ENCODE measurements around the gene DPP10.
"Not testable (repeated sequence)": the region's sequence is repeated elsewhere in the genome, so short reads cannot be mapped to it uniquely, and the experiment has no call there.

The DPP10 gene

DNA sequence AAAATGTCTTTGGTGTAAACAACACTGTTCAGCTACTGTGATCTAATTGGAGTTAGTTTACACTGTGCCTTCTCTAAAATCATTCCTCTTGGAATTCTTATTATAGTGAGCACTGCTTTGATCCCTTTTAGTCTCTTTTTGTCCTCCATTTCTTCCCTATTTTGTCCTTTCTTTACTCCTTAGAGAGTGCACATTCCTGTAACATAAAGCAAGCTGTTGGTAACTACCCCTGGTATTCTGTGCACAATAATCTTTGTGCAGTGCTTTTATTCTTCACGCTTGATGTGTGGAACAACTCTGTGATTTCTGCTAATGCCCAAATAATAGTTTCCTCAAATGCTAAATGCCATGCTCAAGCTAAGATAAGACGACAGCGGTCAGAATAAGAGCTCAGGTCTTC, 401.5 kb downstream of the DPP10 start:
- no peak for DNase-seq

DNA sequence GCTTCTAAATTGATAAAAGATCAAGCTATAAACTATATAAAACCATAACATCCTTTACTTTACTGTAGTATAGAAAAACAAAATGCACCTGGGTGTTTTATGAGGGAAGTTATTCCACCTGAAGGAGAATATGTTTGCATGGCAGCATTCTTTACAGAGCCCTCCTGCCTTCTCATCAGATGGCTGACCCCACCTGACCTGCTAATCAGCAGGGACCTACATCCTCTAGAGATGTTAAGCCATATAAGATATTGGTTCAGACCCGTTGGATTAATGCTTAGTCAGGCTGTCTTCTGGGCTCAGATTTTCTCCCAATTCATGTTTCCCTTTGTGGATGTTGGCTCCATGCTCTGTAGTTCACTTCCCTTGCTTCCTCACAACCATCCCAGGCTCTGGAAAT, 414.8 kb downstream of the DPP10 start:
- no peak for DNase-seq

DNA sequence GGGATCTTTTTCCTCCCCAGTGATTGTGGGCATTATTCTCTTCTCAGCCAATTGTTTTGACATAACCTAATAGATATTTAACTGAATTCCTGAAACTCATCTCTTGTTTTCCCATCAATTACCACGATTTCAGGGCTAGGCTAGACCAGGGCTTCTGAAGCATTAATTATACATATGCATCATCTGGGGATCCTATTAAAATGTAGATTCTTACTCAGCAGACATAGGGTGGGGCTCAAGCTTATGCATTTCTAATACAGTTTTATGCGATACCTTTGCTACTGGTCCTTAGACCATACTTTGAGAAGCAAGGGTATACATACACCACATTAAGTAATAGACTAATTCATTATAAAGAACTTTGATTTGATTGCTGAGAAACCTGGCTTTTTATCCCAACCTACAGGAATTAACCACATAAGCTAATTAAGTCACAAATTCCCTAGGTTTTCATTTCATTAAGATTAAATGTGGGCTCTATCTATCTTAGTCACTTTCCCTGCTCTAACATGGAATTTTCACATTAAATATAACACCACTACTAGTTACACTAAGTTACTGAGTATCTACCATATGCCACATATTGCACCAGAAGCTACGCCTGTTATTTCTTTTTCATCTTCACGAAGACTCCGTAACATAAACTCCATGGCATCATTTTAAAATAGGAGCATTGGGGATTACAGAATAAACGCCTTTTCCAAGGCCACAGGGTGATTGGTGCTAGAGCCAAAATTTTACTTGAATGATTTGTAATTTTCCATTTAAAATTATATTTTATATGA, 417.5 kb downstream of the DPP10 start:
- DNase-seq, result no peak

DNA sequence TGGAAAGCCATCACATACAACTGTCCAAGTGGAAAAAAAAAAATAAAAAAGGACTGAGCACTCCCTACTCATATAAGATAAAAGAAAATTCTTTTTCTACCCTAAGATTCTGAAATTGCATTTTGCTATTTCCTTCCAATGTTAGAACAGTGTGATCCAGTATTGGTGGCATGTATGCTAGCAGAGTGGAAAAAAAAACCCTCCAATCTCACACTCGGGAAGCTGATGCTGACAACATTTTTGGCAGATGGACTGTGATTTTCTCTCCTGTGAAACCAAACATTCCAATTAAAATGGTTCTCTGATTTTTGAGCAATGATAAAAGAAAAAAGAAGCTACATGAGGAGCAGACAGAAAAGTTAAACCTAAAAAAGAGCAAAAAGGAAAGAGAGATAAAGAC, 419.8 kb downstream of the DPP10 start:
- DNase-seq, result no peak

DNA sequence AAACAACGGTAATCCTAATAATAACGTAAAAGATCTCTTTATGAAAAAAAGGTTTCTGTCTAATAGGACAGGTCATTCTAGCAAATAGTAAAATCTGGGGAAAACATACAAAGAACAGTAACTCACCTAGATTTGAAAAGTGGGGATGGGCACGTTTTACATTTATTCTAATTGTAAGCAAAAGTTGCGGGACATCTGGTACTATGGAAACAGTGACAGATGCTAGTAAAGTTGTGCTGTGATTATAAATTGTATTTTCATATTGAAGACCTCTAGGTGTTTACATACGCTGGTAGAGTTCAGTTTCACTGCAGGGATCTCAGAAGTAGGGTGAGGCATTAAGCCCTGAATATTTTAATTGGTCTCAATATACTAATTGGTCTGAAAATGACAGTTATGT, 422.5 kb downstream of the DPP10 start:
- no peak for DNase-seq

DNA sequence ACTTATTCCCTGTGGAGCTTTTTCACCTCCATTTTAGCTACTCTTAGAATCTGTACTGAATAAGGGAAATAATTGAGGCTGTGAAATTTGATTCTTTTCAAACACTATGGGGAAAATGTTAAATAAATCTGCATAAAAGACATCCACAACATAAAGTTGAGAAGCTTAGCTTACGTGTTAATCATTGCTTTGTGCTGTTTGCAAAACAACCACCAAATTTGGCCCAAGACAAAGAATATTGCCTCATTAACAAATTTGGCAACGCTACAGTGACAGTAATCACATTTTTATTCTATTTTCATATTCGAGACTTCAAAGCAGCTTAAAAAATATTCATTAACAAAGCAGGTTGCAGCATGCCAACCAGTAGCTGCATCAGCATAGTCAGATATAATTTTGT, 437.6 kb downstream of the DPP10 start:
- DNase-seq, result no peak

DNA sequence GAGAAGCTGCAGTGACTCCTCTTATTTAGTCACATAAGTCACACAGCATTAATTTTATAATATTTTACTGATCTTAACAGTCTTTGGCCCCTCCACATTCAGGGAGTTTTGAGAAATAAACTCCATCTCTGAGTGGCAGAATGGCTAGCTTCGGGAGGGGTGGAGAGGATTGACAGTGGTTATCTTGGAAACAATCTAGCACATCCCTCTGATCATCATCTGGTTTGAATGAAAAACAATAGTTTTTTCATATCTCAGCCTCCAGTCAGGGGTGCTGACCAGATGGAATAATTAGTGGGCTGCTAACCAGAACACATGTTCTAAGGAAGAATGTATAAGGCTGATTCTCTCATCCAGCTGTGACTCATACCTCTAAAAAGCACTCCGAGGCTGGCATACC, 477.5 kb downstream of the DPP10 start:
- no peak for DNase-seq

DNA sequence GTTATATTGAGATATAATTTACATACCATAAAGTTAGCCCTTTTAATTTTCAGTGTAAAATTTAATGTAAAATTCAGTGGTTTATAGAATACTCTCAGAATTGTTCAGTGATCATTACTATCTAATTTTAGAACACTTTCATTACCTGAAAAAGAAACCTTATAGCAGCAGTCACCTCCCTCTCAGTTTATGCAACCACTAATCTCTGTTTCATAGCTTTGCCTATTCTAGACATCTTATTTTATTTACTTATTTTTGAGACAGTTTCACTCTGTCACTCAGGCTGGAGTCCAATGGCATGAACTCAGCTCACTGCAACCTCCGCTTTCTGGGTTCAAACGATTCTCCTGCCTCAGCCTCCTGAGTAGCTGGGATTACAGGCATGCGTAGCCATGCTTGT, 479.6 kb downstream of the DPP10 start:
- no peak for DNase-seq

DNA sequence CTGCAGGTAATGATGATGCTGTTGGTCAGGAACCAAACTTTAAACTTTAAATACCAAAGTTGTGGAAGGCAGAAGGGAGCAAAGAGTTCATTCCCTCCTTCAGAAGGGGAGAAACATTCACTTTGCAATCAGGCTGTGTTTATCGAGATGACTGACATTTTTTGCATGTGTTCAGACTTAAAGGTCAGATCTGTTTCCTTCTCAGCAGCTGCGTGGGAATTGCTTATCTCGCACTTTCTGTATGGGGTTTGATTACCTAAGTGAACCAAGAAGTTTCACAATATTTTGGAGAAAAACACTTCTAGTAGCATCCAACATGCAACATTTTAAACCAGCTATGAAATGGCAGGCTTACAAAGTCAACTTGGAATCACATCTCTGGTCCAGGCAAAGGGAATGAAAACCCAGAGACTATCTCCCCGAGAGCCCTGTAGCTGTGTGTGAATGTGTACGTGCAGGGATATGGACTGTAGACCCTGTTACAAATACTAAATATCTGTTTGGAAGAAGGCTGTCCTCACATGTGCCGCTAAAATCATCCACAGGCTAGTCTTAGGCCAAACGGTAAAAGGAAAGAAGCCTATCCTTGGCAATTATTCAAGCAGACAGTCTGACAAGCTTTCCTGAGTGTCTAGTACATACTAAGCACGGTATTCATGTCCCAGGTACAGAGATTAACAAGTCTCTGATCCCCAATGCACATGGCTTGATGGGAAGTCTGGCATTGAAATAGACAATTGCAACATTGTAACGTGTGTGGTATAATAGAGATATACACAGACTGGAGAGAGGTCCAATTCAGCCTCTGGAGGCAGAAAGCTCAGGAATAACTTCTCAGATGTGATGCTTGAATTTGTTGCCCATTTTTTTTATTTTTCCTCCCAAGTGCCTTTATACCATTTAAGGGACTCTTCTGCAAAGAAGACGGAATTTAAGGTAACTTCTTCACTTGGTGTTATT, 483.1 kb downstream of the DPP10 start:
- no peak for DNase-seq

DNA sequence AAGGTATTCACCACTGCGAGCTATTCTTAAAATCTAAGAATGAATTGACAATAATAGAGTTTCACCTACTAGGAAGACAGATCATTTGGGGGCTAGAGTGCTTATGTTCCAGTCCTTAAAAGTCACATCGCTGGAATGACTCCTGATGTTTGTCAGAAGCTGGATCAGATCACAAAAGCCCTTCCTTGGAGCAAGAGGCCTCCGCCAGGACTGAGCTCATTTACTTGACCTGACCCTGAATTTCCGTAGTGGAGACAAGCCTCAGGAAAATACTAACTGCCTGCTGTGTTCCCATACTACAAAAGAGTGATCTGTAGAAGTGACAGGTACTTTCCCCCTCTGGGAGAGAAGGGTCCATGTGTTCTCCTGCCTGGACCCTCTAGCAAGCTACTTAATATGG, 483.9 kb downstream of the DPP10 start:
- DNase-seq, result no peak

DNA sequence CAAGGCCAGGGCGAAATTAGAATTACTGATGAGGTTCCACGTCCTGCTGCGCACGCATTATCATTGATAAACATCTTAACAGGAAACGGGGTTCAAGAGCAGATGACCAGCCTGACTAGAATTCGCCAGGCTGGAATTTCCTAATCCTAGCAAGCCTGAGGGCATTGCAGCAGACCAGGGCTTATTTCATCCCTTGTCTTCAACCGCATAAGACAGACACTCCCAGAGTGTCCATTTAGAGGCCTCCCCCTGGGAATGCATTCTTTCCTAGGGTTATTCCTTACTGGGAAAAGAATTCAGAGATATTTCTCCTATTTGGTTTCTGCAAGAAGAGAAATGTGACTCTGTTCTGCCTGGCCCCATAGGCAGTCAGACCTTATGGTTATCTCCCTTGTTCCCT, 486.8 kb downstream of the DPP10 start:
- DNase-seq, result no peak

DNA sequence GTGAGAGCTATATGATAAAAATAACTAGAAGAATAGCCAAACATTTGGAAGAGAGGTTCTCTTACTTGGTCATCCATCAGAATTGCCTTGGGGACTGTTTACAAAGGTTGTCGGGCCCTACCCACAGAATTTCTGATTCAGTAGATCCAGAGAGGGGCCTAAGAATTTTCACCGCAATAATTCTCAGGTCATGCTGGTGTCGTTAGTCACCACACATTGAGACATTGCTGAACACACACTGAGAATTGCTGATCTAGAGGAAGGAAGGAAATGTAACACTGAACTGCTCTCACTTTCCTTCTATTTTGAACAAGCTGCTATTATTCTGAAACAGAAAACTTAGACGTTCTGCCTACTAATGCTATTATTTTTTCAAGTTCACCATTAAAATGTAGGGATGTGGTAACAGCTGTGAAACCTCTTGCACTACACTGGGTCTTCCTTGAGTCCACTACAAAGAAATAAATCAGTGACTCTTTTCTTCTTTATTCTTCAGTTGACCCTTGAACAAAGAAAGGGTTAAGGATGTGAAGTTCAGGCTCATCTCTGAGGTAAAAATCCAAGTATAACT, 491.3 kb downstream of the DPP10 start:
- no peak for DNase-seq

DNA sequence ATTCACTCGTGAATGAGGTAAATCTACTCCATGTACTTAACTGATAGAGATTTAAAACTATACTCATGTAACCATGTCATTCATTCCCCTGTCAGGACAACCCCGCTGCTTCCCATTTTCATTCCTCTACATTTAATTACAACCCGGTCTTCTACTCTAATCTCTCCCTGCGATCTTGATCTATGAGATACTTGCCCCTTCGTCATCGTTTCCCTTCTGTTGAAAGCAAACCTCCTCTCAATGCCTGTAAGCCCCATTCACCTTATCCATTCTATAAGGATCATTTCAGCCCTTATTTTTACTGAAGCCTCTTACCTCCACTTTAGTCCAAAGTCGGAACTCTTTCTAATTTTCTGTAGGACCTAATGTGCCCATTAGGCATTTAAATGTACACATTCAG, 492.6 kb downstream of the DPP10 start:
- DNase-seq, result no peak

DNA sequence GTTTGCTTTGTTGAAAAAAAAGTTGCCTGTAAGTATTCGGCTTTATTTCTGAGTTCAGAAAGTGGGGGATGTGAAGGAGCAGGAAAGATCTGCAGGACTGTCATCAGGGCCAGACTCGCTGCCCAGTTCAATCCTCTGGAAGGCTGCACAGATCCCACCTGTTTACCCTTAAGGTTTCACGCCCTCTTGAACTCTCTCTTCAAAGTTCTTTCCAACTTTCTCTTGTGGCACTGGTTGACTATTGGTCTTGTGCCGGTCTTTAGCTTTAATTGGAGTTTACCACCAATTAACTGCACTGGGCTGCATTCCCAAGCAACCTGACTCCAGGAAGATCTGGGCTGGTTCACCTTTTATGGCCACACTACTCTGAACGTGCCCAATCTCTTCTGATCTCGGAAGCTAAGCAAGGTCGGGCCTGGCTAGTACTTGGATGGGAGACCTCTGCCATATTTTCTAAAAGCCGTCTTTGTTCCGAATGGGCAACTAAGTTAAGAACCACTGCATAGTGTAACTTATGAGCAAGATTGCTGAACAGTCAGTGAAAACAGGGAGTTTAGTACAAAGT, 495.0 kb downstream of the DPP10 start:
- DNase-seq, result no peak

DNA sequence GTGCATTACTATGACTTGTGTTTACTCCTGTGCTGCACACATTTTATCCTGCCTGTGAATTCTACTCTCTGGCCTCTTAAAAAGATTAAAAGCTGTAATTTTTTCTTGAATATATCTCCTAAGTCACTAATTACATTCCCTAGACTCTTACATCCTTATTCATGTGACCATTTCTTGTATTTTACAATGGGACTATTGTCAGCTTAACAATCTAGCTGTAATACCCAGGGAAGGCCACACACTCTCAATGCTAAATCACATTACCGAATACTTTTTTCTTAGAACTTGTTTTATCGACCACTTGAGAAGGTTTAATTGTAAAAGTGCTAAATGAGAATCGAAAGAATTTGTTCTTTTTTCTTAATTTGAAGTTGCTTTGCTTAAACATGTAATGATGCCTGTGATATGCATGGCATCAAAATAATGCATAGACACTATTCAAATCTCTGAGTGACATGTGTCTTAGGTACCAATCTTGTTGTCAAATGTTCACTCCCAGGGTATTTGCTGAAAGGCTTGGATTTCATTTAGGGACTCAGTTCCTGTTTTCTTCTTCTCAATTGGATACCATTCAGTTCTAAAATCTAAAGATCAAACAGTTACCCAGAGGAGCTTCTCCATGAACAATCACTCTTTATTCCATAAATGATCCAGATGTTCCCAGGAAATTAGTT, 498.5 kb downstream of the DPP10 start:
- DNase-seq, result no peak

DNA sequence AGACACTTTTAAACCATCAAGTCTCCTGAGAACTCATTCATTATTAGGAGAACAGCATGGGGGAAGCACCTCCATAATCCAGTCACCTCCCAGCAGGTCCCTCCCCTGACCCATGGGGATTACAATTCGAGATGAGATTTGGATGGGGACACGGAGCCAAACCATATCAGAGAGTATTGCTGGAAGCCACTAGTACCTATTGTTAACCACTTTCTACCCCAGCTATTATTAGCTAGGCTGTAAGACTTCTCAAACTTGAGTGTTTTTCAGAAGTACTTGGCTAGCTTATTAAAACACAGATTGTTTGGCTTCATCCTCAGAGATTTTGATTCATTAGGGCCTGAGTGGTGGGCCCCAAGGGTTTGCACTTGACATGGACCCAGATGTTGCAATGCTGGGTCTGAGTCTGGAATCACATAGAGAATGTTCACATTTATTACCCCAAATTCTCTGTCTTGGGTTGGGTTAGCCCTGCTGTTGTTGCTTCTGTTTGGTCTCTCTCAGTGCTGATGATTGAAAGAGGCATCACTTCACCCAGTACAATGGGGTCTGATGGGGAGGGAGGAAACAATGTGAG, 506.9 kb downstream of the DPP10 start:
- no peak for DNase-seq

DNA sequence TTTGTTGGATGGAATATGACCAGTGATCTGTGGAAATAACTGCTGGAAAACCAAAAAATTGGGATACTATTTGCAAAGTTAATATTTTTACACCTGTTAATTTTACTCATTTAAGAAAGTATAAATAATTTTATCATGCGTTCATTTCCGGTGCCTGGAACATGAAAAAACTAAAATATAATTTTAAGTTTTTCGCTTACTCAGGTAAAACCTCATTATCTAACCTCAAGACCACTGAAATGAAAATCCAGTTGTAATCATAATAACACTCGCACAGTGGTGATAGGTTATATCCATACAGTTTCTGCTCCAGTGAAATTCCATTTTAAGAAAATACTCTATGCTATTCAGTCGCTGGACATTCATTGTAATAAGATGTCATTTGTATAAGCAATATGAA, 517.9 kb downstream of the DPP10 start:
- no peak for DNase-seq

DNA sequence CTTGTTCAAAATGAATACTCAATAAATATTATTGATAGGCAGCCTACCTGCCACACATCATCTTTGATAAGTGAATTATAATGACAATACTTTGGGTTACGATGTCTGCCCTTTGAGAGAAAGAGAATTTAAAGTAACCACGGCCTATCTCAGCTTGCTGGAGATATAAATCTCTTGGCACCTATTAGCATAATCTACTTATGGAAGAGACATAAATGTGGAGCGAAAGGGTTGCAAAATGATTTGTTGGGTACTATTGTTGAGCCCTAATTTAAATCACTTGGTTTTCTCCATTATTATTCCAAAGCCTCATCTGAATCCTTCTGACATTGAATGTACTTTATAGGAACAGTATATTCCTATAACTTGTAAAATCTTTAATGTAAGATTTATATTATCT, 520.1 kb downstream of the DPP10 start:
- DNase-seq, result no peak

DNA sequence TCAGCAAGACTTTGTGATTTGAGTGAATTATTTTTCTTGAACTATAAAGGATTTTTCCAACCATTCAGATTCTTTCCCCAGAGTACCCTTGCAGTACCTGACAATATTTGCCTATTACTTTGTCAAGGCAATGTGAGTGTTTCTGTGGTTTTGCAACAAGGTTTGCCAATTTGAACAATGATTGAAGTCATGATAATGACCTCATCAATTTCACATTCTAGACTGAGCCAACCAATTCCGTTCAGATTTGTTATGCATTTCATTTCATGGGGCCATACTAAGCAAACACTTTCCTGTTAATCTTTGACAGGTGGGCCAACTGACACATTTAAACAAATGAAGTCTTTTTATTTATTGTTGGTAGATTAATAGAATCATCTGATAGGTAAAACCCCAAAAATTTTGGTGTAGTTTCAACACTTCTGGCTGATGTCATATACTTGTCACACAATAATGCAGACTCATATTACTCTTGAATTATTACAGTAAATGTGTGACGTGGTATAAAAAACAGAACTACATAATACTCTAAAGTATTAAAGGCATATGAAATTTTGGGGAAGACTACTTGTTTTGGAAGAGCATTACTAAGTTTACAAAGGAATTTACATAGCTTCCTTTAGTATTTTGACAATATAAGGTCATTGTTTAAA, 526.4 kb downstream of the DPP10 start:
- no peak for DNase-seq

DNA sequence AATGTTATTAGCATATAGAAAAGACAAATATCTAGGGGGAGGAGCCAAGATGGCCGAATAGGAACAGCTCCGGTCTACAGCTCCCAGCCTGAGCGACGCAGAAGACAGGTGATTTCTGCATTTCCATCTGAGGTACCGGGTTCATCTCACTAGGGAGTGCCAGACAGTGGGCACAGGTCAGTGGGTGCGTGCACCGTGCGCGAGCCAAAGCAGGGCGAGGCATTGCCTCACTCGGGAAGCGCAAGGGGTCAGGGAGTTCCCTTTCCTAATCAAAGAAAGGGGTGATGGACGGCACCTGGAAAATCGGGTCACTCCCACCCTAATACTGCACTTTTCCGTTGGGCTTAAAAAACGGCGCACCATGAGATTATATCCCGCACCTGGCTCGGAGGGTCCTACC, 561.9 kb downstream of the DPP10 start:
- not testable (repeated sequence) for DNase-seq

DNA sequence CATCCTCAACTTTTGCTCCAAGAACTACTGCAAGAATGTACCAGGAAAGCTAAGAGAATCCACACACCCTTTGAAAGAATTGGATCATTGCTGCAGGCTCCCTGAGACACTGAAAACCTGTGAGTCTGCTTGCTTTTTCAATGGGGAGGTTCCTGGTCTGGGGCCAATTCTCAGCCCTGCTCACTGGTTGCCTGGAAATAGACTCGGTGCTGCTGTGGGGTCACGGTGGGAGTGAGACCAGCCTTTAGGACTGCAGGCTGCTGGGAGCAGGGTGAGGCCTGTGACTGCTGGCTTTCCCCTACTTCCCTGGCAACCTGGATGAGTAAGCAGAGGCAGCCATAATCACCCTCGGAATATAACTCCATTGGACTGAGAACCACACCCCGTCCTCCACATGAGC, 569.3 kb downstream of the DPP10 start:
- no peak for DNase-seq

DNA sequence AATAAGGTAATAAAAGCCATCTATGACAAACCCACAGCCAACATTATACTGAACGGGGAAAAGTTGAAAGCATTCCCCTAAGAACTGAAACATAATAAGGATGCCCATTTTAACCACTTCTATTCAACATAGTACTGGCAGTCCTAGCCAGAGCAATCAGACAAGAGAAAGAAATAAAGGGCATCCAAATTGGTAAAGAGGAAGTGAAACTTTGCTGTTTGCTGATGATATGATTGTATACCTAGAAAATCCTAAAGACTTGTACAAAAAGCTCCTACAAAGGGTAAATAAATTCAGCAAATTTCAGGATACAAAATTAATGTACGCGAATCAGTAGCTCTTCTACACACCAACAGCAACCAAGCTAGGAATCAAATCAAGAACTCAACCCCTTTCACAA, 579.6 kb downstream of the DPP10 start:
- DNase-seq, result not testable (repeated sequence)

Data from SW 1271 (cell line).